Measurements from ENCODE around the gene TNFRSF14. TPM values are rescaled to one million over a fixed set of nuclear protein-coding genes. Genes with fewer than 3 reads are reported as not detected.

TNFRSF14 gene
- total RNA-seq, 1 experiment from 2014 or later, result 0.57 TPM

DNA sequence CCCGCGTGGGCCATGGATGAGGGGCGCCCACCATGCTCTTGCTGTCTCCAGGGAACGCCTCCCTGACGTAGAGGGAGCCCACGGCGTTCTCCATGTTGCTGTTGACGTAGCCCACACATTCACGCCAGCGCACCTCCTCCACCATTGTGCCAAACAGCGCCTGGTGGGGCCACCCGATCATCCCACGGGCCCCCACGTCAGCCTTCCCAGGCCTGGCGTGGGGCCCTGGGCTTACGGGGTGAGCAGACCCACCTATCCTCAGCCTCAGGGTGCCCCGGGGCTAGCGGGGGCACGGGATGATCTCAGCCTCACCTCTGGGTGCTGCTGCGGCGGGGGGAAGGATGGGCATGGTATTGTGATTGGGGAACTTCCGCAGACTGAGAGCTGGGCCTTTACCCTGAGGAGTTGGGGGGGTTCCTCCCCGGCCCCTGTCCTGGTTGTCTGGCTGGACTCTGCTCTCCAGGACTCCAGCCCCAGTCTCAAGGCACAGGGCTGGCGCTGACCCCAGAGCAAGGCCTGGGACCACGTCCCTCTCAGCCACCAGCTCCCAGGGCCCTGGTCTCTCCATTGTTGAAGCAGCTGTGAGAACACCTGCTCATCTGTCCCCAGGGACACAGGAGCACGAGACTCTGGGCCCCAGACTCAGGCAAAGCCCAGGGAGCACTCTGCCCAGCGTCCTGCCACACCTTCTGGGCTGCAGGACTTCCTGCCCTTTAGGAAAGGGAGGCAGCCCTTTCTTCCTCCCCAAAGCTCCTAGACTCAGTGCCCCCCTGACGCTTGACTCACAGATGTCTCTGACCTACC, 40.6 kb downstream of the TNFRSF14 start:
- Histone ChIP-seq H3K79me1 (ENCODE audit: insufficient read depth, low read depth, low read length, poor library complexity, severe bottlenecking) (no peaks in the 10 kb centered on the region), H3K4me2 (ENCODE audit: insufficient read depth, insufficient read length, low read length) (no peak overlapping the region), H3K18ac (ENCODE audit: insufficient read length, low read depth, low read length) (no peak overlapping the region), H4K91ac (ENCODE audit: insufficient read length, low read depth, low read length) (no peak overlapping the region), H2BK120ac (ENCODE audit: low read depth, low read length, poor library complexity, severe bottlenecking) (no peak overlapping the region), H2BK5ac (ENCODE audit: insufficient read length, low read length) (no peak overlapping the region), H3K23ac (ENCODE audit: insufficient read length, low read depth, low read length) (no peak overlapping the region), H2AFZ (ENCODE audit: low read length) (no peak overlapping the region), H2BK15ac (ENCODE audit: low read depth, low read length) (no peak overlapping the region), H3K9ac (ENCODE audit: extremely low read depth, insufficient read length, low read length) (no peak overlapping the region), H3K23me2 (ENCODE audit: insufficient read length, low read depth, low read length, poor library complexity, severe bottlenecking) (no peaks in the 10 kb centered on the region), H3K4ac (ENCODE audit: low read depth, low read length) (no peak overlapping the region), H2AK5ac (ENCODE audit: insufficient read length, low read length) (no peak overlapping the region), H3K27ac (ENCODE audit: insufficient read length, low read depth, low read length) (no peak overlapping the region), H3K4me1 (ENCODE audit: insufficient read depth, low read length) (no peaks in the 10 kb centered on the region), H4K8ac (replicated peaks; ENCODE audit: insufficient read length, low read depth, low read length) (no peak overlapping the region), H3T11ph (ENCODE audit: low read length) (no peak overlapping the region), H3K27me3 (ENCODE audit: insufficient read depth, low read length) (no peaks in the 10 kb centered on the region), H4K5ac (ENCODE audit: insufficient read length, low read depth, low read length) (no peak overlapping the region), H2BK20ac (ENCODE audit: low read depth, low read length, poor library complexity, severe bottlenecking) (no peak overlapping the region), H3K79me2 (ENCODE audit: insufficient read depth, low read length) (no peaks in the 10 kb centered on the region), H4K20me1 (ENCODE audit: control insufficient read depth, insufficient read depth, insufficient read length) (no peaks in the 10 kb centered on the region), H3K56ac (ENCODE audit: insufficient read length, low read depth, low read length) (no peak overlapping the region), H2BK12ac (ENCODE audit: insufficient read length, low read depth, low read length) (no peak overlapping the region), H3K9me3 (ENCODE audit: control insufficient read depth, low read depth, low read length) (no peaks in the 10 kb centered on the region), H3K14ac (ENCODE audit: insufficient read depth, low read length) (peak overlapping the region; percentile 15; the same call in 1 of the 2 replicates)
- Mint-ChIP-seq H3K4me3 (no peak overlapping the region), H3K36me3 (ENCODE audit: insufficient read depth in 1 of 3, low read depth in 3 of 3) (0 out of 7 replicates have a peak, but pooled peaks cover 0 to 2% (median 0%) of the 10 kb centered on the region in 3 experiments), H3K9me3 (peaks cover 3 to 11% of the 10 kb centered on the region in 2 experiments; a peak in 3 of 5 replicates), H3K27me3 (ENCODE audit: low read depth) (peaks cover 16% of the 10 kb centered on the region), H3K27ac (no peak overlapping the region), H3K4me1 (no peaks in the 10 kb centered on the region)
- DNase-seq, result peak; percentile 14
- no CpG with 5 or more reads among the region's 28 CpGs for WGBS (ENCODE audit: extremely low coverage, insufficient read length, low lambda C conversion rate)
- TF ChIP-seq, protein P1, sequence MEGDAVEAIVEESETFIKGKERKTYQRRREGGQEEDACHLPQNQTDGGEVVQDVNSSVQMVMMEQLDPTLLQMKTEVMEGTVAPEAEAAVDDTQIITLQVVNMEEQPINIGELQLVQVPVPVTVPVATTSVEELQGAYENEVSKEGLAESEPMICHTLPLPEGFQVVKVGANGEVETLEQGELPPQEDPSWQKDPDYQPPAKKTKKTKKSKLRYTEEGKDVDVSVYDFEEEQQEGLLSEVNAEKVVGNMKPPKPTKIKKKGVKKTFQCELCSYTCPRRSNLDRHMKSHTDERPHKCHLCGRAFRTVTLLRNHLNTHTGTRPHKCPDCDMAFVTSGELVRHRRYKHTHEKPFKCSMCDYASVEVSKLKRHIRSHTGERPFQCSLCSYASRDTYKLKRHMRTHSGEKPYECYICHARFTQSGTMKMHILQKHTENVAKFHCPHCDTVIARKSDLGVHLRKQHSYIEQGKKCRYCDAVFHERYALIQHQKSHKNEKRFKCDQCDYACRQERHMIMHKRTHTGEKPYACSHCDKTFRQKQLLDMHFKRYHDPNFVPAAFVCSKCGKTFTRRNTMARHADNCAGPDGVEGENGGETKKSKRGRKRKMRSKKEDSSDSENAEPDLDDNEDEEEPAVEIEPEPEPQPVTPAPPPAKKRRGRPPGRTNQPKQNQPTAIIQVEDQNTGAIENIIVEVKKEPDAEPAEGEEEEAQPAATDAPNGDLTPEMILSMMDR (conservative IDR thresholded peaks at IDR 0.05), result no peak
